ENCODE results near the gene SDK1. TPM values are rescaled to one million over a fixed set of nuclear protein-coding genes. Genes with fewer than 3 reads are reported as not detected.

The SDK1 gene
- total and polyA plus RNA-seq, 10 of the 15 experiments (the other 5 are each of a cell fraction or from before 2014, with no cell fraction given): 0.14 to 0.33 TPM; not detected in 8

DNA sequence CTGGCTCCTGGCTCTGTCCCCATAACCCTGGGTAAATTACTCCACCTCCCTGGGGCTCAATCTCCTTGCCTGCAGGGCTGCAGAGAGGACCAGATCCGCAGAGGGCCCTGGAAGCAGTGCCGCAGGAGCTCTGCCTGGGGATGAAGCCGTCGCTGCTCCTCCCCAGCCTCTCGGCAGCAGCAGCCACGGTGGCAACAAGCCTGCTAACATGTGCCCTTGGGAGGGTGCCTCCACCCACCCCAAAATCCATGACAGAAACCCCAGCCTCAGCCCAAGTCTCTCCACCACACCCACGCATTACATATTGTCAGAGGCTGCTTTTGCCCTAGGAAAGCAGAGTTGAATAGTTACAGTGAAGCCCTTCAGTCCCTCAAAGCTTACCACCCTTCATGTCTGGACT is 894.6 kb downstream of the SDK1 start:
- 59% methylated on average over 6 of the region's 7 CpGs for WGBS (ENCODE audit: insufficient coverage, insufficient replicate concordance, low lambda C conversion rate, missing lambda C conversion rate)
- Histone ChIP-seq H3K4me3 (no peak overlapping the region), H3K9me3 (replicated peaks; ENCODE audit: control insufficient read depth, insufficient read depth, low read length) (no peaks in the 10 kb centered on the region; the same call in 2 of the 3 replicates), H3K9ac (ENCODE audit: control insufficient read depth, insufficient read depth, low read length) (no peak overlapping the region), H3K4me2 (ENCODE audit: control insufficient read depth, insufficient read depth) (no peak overlapping the region), H3K27ac (ENCODE audit: control insufficient read depth, insufficient read depth) (no peak overlapping the region), H3K27me3 (replicated peaks in 1 of 2; ENCODE audit: control insufficient read depth in 2 of 2, insufficient read depth in 2 of 2, low read length in 1 of 2) (no peaks in the 10 kb centered on the region), H4K20me1 (ENCODE audit: control insufficient read depth, insufficient read depth) (no peaks in the 10 kb centered on the region), H3K4me1 (ENCODE audit: control insufficient read depth, insufficient read depth, low read length) (no peaks in the 10 kb centered on the region), H3K36me3 (ENCODE audit: control insufficient read depth in 2 of 2, insufficient read depth in 2 of 2, low read length in 1 of 2) (no peaks in the 10 kb centered on the region), H2AFZ (ENCODE audit: control insufficient read depth, low read depth, low read length) (no peak overlapping the region), H3K79me2 (ENCODE audit: control insufficient read depth, insufficient read depth, low read length) (no peaks in the 10 kb centered on the region)
- ChIA-PET CTCF (no interaction called here), SMC1A (ENCODE audit: uncharacterized antibody, unreplicated experiment) (no interaction called here), POLR2A (no interaction called here), RAD21 (ENCODE audit: unreplicated experiment) (no interaction called here)
- DNase-seq (ENCODE audit: low read depth, low spot score) (no peak), ATAC-seq (no peak), FAIRE-seq (no peak)
- in situ Hi-C loops (cut with MboI) (no loop called here), intact Hi-C loops (cut with micrococcal nuclease; ENCODE audit: unreplicated experiment) (no loop called here)
- TF ChIP-seq ESRRA (IDR thresholded peaks at IDR 0.05; ENCODE audit: low read length): no peak
- TF ChIP-seq EZH2 (IDR thresholded peaks at IDR 0.05; ENCODE audit: borderline replicate concordance, control insufficient read depth, low read depth, low read length): no peak
- no peak for TF ChIP-seq IKZF1 (conservative IDR thresholded peaks at IDR 0.05)
- TF ChIP-seq, protein P1, sequence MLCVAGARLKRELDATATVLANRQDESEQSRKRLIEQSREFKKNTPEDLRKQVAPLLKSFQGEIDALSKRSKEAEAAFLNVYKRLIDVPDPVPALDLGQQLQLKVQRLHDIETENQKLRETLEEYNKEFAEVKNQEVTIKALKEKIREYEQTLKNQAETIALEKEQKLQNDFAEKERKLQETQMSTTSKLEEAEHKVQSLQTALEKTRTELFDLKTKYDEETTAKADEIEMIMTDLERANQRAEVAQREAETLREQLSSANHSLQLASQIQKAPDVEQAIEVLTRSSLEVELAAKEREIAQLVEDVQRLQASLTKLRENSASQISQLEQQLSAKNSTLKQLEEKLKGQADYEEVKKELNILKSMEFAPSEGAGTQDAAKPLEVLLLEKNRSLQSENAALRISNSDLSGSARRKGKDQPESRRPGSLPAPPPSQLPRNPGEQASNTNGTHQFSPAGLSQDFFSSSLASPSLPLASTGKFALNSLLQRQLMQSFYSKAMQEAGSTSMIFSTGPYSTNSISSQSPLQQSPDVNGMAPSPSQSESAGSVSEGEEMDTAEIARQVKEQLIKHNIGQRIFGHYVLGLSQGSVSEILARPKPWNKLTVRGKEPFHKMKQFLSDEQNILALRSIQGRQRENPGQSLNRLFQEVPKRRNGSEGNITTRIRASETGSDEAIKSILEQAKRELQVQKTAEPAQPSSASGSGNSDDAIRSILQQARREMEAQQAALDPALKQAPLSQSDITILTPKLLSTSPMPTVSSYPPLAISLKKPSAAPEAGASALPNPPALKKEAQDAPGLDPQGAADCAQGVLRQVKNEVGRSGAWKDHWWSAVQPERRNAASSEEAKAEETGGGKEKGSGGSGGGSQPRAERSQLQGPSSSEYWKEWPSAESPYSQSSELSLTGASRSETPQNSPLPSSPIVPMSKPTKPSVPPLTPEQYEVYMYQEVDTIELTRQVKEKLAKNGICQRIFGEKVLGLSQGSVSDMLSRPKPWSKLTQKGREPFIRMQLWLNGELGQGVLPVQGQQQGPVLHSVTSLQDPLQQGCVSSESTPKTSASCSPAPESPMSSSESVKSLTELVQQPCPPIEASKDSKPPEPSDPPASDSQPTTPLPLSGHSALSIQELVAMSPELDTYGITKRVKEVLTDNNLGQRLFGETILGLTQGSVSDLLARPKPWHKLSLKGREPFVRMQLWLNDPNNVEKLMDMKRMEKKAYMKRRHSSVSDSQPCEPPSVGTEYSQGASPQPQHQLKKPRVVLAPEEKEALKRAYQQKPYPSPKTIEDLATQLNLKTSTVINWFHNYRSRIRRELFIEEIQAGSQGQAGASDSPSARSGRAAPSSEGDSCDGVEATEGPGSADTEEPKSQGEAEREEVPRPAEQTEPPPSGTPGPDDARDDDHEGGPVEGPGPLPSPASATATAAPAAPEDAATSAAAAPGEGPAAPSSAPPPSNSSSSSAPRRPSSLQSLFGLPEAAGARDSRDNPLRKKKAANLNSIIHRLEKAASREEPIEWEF (IDR thresholded peaks at IDR 0.05; ENCODE audit: insufficient replicate concordance, low read depth, low read length): no peak
- TF ChIP-seq, protein P2, sequence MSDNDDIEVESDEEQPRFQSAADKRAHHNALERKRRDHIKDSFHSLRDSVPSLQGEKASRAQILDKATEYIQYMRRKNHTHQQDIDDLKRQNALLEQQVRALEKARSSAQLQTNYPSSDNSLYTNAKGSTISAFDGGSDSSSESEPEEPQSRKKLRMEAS (IDR thresholded peaks at IDR 0.05; ENCODE audit: low read depth, low read length): no peak
- TF ChIP-seq SMAD5 (IDR thresholded peaks at IDR 0.05; ENCODE audit: low read depth): no peak
- TF ChIP-seq FOXK2 (IDR thresholded peaks at IDR 0.05): no peak
- TF ChIP-seq, protein P3, sequence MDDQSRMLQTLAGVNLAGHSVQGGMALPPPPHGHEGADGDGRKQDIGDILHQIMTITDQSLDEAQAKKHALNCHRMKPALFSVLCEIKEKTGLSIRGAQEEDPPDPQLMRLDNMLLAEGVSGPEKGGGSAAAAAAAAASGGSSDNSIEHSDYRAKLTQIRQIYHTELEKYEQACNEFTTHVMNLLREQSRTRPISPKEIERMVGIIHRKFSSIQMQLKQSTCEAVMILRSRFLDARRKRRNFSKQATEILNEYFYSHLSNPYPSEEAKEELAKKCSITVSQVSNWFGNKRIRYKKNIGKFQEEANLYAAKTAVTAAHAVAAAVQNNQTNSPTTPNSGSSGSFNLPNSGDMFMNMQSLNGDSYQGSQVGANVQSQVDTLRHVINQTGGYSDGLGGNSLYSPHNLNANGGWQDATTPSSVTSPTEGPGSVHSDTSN (IDR thresholded peaks at IDR 0.05; ENCODE audit: insufficient replicate concordance, low read depth, low read length): no peak
- no peak for TF ChIP-seq TCF3 (IDR thresholded peaks at IDR 0.05; ENCODE audit: borderline replicate concordance, insufficient read depth, low read depth, low read length)
- no peak for TF ChIP-seq BACH1 (IDR thresholded peaks at IDR 0.05; ENCODE audit: borderline replicate concordance)
- TF ChIP-seq SPI1 (IDR thresholded peaks at IDR 0.05; ENCODE audit: borderline replicate concordance, insufficient read depth, low read depth, low read length): no peak
- no peak for TF ChIP-seq POLR2AphosphoS5 (IDR thresholded peaks at IDR 0.05; ENCODE audit: low read length)
- no peak for TF ChIP-seq IKZF2 (IDR thresholded peaks at IDR 0.05)
- no TSS peak for BruUV-seq (replicated peaks)

All from GM12878 (cell line).